GM12878 (cell line): Measurements from ENCODE around the gene AMPD2. TPM values are rescaled to one million over a fixed set of nuclear protein-coding genes. Genes with fewer than 3 reads are reported as not detected.

ENCODE experiments used
- EED ChIP-seq: sonication (generic); IDR thresholded peaks from 2 replicates; pipeline ENCODE4 v1.6.1; 2016; ENCODE audit warnings: antibody characterized with exemption, low read depth
- NFXL1 ChIP-seq: fragments of 450-650 bp; IDR thresholded peaks from 2 replicates; pipeline ENCODE4 v1.6.1; 2017; ENCODE audit warnings: antibody characterized with exemption, mild to moderate bottlenecking, borderline replicate concordance
- PAX5 ChIP-seq: IDR thresholded peaks from 2 replicates; pipeline ENCODE4 v1.6.1; 2011; ENCODE audit warnings: low read depth, low read length, borderline replicate concordance
- POLR2AphosphoS2 ChIP-seq: IDR thresholded peaks from 2 replicates; pipeline ENCODE4 v1.6.1; 2011; ENCODE audit warnings: low read depth, mild to moderate bottlenecking, low read length, improper control_type of control experiment, moderate library complexity
- SIN3A ChIP-seq: IDR thresholded peaks from 2 replicates; pipeline ENCODE4 v1.6.1; 2012; ENCODE audit warnings: low read depth, low read length, improper control_type of control experiment
- SMC3 ChIP-seq: IDR thresholded peaks from 2 replicates; pipeline ENCODE4 v1.6.1; 2011; ENCODE audit warnings: low read length, improper control_type of control experiment, borderline replicate concordance
- SUZ12 ChIP-seq: fragments of 200-600 bp; sonication (generic); IDR thresholded peaks from one replicate; pipeline ENCODE4 v1.6.1; 2018; ENCODE audit warnings: antibody characterized with exemption, mild to moderate bottlenecking; ENCODE audit not compliant: unreplicated experiment
- ZNF217 ChIP-seq: fragments of 450-650 bp; IDR thresholded peaks from 2 replicates; pipeline ENCODE4 v1.6.1; 2017; ENCODE audit warnings: antibody characterized with exemption, mild to moderate bottlenecking
- polyA plus RNA-seq, 11 experiments: library from polyadenylated mRNA; depleted of rRNA in 4 of 11; unstranded in 6 of 11; stranded (reverse) in 5 of 11; fragments of >200 nt; fragmentation: Nextera tagmentation in 4 of 11; fragmentation: Illumina TruSeq in 1 of 11; extraction: Ambion mirVana in 4 of 11; extraction: Trizol in 1 of 11; gene quantifications; 1 replicate in 1 of 11; 2 replicates in 10 of 11; pipeline versions ENCODE4 v1.2.1 to v1.2.3, GENCODE V29; 2011 to 2016; ENCODE audit warnings: inconsistent platforms in 2 of 11, missing spikeins in 2 of 11, low read depth in 1 of 11
- total RNA-seq, 4 experiments: library from RNA; depleted of rRNA in 3 of 4; stranded (reverse); fragments of >200 nt in 3 of 4; fragmentation: Illumina TruSeq in 1 of 4; extraction: Trizol in 1 of 4; gene quantifications; 2 replicates each; pipeline versions ENCODE4 v1.2.1 to v1.2.3, GENCODE V29; 2013 to 2021
- TF ChIP-seq, protein P1 (sequence below): IDR thresholded peaks from 2 replicates; pipeline ENCODE4 v1.6.1; 2012; ENCODE audit warnings: improper control_type of control experiment, low read depth, low read length; ENCODE audit not compliant: insufficient replicate concordance
- TF ChIP-seq, protein P2 (sequence below), 3 experiments: IDR thresholded peaks in 2 of 3; conservative IDR thresholded peaks in 1 of 3; 2 replicates each; pipeline ENCODE4 v1.5.1; 2011; ENCODE audit warnings: low read depth in 3 of 3, low read length in 3 of 3, mild to moderate bottlenecking in 3 of 3, control low read depth in 2 of 3, moderate library complexity in 2 of 3, inconsistent platforms in 1 of 3, mixed read lengths in 1 of 3; ENCODE audit not compliant: control insufficient read depth in 2 of 3, insufficient read depth in 1 of 3; ENCODE audit errors: extremely low read depth in 1 of 3
- TF ChIP-seq, protein P3 (sequence below): fragments of 450-650 bp; IDR thresholded peaks from 2 replicates; pipeline ENCODE4 v1.6.1; 2018; ENCODE audit warnings: borderline replicate concordance, mild to moderate bottlenecking; ENCODE audit not compliant: partially characterized antibody

The AMPD2 gene
- total and polyA plus RNA-seq, 10 of the 15 experiments (the other 5 are each of a cell fraction or from before 2014, with no cell fraction given): 2.0 to 75.9 (median 31.3) TPM

DNA sequence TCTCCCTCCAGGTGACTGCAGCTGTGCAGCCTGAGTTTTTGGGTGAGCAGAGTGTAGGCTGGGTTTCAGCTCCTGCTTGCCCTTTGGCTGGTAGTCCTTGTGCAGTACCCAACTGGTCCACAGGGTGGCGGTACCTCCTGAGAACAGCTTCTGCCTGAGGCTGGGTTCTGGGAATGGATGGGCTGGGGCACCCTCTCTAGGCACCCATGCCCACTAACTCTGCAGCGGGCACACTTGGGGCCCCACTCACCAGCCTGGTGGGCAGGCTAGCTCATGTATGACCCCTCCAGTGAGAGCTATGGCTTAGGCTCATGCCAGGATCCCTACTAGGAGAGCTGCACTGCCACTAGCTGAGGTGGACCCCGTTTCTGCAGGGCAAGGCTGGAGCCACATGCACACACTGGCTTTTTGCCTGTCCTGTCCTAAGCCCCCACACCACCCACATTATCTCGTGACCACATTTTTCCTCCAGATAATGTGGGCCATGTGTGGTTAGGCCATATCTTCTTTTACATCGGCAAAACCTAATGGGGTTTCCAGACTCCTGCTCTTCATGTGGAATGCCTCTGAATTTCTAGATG is 20.7 kb downstream of the AMPD2 start (continued):
- TF ChIP-seq, protein P1, sequence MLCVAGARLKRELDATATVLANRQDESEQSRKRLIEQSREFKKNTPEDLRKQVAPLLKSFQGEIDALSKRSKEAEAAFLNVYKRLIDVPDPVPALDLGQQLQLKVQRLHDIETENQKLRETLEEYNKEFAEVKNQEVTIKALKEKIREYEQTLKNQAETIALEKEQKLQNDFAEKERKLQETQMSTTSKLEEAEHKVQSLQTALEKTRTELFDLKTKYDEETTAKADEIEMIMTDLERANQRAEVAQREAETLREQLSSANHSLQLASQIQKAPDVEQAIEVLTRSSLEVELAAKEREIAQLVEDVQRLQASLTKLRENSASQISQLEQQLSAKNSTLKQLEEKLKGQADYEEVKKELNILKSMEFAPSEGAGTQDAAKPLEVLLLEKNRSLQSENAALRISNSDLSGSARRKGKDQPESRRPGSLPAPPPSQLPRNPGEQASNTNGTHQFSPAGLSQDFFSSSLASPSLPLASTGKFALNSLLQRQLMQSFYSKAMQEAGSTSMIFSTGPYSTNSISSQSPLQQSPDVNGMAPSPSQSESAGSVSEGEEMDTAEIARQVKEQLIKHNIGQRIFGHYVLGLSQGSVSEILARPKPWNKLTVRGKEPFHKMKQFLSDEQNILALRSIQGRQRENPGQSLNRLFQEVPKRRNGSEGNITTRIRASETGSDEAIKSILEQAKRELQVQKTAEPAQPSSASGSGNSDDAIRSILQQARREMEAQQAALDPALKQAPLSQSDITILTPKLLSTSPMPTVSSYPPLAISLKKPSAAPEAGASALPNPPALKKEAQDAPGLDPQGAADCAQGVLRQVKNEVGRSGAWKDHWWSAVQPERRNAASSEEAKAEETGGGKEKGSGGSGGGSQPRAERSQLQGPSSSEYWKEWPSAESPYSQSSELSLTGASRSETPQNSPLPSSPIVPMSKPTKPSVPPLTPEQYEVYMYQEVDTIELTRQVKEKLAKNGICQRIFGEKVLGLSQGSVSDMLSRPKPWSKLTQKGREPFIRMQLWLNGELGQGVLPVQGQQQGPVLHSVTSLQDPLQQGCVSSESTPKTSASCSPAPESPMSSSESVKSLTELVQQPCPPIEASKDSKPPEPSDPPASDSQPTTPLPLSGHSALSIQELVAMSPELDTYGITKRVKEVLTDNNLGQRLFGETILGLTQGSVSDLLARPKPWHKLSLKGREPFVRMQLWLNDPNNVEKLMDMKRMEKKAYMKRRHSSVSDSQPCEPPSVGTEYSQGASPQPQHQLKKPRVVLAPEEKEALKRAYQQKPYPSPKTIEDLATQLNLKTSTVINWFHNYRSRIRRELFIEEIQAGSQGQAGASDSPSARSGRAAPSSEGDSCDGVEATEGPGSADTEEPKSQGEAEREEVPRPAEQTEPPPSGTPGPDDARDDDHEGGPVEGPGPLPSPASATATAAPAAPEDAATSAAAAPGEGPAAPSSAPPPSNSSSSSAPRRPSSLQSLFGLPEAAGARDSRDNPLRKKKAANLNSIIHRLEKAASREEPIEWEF: no peak
- TF ChIP-seq PAX5 (no peak), ZNF217 (no peak), POLR2AphosphoS2 (no peak), SIN3A (no peak), NFXL1 (no peak), SUZ12 (no peak), EED (no peak), SMC3 (peak; percentile 77; the same call in 1 of the 2 replicates)
- TF ChIP-seq, protein P2, sequence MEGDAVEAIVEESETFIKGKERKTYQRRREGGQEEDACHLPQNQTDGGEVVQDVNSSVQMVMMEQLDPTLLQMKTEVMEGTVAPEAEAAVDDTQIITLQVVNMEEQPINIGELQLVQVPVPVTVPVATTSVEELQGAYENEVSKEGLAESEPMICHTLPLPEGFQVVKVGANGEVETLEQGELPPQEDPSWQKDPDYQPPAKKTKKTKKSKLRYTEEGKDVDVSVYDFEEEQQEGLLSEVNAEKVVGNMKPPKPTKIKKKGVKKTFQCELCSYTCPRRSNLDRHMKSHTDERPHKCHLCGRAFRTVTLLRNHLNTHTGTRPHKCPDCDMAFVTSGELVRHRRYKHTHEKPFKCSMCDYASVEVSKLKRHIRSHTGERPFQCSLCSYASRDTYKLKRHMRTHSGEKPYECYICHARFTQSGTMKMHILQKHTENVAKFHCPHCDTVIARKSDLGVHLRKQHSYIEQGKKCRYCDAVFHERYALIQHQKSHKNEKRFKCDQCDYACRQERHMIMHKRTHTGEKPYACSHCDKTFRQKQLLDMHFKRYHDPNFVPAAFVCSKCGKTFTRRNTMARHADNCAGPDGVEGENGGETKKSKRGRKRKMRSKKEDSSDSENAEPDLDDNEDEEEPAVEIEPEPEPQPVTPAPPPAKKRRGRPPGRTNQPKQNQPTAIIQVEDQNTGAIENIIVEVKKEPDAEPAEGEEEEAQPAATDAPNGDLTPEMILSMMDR (IDR thresholded peaks at IDR 0.05 in 2 of 3, conservative IDR thresholded peaks at IDR 0.05 in 1 of 3; ENCODE audit: control insufficient read depth in 2 of 3, extremely low read depth in 1 of 3, insufficient read depth in 1 of 3, low read depth in 3 of 3, low read length in 3 of 3): peak; percentile 94 to 96 (median 95); a peak in 5 of 6 replicates
- TF ChIP-seq, protein P3, sequence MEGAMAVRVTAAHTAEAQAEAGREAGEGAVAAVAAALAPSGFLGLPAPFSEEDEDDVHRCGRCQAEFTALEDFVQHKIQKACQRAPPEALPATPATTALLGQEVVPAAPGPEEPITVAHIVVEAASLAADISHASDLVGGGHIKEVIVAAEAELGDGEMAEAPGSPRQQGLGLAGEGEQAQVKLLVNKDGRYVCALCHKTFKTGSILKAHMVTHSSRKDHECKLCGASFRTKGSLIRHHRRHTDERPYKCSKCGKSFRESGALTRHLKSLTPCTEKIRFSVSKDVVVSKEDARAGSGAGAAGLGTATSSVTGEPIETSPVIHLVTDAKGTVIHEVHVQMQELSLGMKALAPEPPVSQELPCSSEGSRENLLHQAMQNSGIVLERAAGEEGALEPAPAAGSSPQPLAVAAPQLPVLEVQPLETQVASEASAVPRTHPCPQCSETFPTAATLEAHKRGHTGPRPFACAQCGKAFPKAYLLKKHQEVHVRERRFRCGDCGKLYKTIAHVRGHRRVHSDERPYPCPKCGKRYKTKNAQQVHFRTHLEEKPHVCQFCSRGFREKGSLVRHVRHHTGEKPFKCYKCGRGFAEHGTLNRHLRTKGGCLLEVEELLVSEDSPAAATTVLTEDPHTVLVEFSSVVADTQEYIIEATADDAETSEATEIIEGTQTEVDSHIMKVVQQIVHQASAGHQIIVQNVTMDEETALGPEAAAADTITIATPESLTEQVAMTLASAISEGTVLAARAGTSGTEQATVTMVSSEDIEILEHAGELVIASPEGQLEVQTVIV: no peak
